Glomerular visceral epithelial cell (primary cell): Measurements from ENCODE around the gene HMX2.
"Not testable (repeated sequence)": the region's sequence is repeated elsewhere in the genome, so short reads cannot be mapped to it uniquely, and the experiment has no call there.

ENCODE experiments used
- DNase-seq: peaks from one replicate; pipeline ENCODE4 v3.0.0-alpha.2; 2016; ENCODE audit errors: extremely low spot score

Gene HMX2

GRCh38 chr10:123151737-123152135 is 3.8 kb downstream of the HMX2 start:
- no peak for DNase-seq

- DNase-seq = no peak
Measured at GRCh38 chr10:123153486-123154091, 5.7 kb downstream of the HMX2 start.

- DNase-seq = peak; percentile 99
Measured at GRCh38 chr10:123154092-123154710, 6.3 kb downstream of the HMX2 start, which contains the start of gene BUB3. Gene BUB3, plus strand, starts transcription at chr10:123154402. Its CDS starts 516 bp downstream, at chr10:123154918.

- DNase-seq = peak; percentile 60
Measured at GRCh38 chr10:123154711-123155505, 7.0 kb downstream of the HMX2 start.

- no peak for DNase-seq
Measured at GRCh38 chr10:123156078-123156477, 8.1 kb downstream of the HMX2 start.

GRCh38 chr10:123157210-123157609 is 9.3 kb downstream of the HMX2 start:
- DNase-seq = peak; percentile 46

GRCh38 chr10:123158682-123159081 is 10.7 kb downstream of the HMX2 start:
- no peak for DNase-seq

GRCh38 chr10:123160311-123160980 is 12.5 kb downstream of the HMX2 start:
- no peak for DNase-seq

- no peak for DNase-seq
Measured at GRCh38 chr10:123164319-123164718, 16.4 kb downstream of the HMX2 start.

- DNase-seq = no peak
Measured at GRCh38 chr10:123165445-123166072, 17.6 kb downstream of the HMX2 start.

GRCh38 chr10:123166618-123167017 is 18.7 kb downstream of the HMX2 start:
- no peak for DNase-seq

GRCh38 chr10:123170961-123171360 is 23.0 kb downstream of the HMX2 start:
- no peak for DNase-seq

GRCh38 chr10:123171616-123172015 is 23.7 kb downstream of the HMX2 start:
- DNase-seq = not testable (repeated sequence)

GRCh38 chr10:123175389-123176387 is 27.8 kb downstream of the HMX2 start:
- DNase-seq = no peak

- not testable (repeated sequence) for DNase-seq
Measured at GRCh38 chr10:123178390-123178789, 30.5 kb downstream of the HMX2 start.

GRCh38 chr10:123180101-123181090 is 32.5 kb downstream of the HMX2 start:
- DNase-seq = no peak

GRCh38 chr10:123183724-123184123 is 35.8 kb downstream of the HMX2 start:
- no peak for DNase-seq

- no peak for DNase-seq
Measured at GRCh38 chr10:123187781-123188180, 39.8 kb downstream of the HMX2 start.

- DNase-seq = no peak
Measured at GRCh38 chr10:123191886-123192285, 44.0 kb downstream of the HMX2 start.
